ENCODE data around the gene BMAL1.
A peak's percentile ranks its signal among the peaks of the same experiment; 100 is the strongest.

Gene BMAL1

DNA sequence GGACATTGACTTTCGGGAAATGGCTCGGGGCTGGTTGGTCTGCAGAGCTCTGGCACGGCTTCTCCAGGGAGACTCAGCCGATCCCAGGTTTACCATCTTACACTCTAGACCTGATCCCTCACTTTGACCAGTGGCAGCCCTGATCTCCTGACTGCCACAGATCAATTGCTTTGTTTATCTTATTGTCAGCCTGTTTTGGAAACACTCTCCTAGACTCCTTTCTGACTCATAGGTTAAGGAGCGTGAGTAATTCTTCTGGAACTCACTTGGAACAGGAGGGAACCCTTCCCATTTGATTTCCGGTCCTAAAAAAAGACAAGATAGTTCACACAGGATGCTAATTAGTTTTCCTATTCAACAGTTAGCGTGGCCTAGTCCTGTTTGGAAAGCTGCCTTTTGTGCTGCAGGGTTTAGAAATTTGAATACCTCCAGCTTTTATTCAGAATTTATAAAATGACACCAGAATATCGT is 16.0 kb upstream of the BMAL1 start:
- DNase-seq (ENCODE audit: low spot score), result peak; percentile 91

DNA sequence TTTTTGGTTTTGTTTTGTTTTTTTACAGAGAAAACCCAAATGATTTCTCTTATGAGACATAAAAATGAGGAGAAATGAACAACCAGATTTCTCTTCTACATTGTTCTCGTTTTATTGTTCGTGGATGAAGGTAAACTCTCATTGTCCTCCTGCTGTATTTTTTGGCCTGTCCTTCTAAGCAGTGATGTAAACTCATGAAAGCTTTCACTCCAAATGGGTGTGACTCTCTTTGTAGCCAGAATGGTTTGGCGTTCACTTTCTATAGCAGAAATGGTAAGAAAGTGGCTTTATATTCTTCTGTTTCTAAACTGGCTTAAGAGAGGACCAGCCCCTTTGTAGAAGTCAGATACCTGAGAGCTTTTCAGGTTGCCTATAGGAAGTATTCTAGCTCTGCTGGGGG is 15.5 kb upstream of the BMAL1 start:
- peak; percentile 35 for DNase-seq (ENCODE audit: low spot score)

DNA sequence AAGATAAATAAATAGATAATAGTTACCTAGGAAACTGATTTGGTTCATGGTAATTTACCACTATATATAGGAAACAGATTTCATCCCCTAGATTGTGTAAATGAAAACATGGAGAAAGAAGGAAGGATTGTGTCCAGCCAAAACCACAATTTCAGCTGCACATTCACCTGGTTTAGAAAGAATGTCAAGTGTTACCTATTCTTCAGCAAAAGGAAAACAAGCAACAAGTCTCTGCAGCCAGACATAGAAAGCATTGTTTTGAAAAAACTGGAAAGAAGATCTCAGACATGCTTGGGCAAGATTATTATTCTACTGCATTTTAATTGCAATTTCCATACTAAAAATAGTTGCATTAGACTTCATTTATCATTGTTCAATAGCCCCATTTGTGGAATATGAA is 8.8 kb upstream of the BMAL1 start:
- no peak for DNase-seq (ENCODE audit: low spot score)

DNA sequence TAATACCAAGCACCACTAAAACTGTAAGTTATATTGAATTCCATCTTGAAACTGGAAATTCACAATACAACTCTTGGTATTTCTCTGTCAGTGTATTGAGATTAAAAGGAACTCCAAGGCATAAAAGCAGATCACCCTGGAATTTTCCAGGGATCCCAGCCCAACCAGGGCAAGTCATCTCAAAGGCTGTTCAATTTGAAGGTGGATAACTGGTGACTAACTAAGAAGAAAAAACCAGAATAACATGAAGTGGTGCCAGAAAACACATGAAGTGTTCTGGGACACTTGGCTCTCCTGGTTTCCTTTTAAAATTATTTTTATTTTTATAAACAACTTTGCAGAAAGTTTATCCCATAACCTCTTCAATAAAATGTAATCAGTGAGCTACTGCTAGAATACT is 7.8 kb upstream of the BMAL1 start:
- no peak for DNase-seq (ENCODE audit: low spot score)

DNA sequence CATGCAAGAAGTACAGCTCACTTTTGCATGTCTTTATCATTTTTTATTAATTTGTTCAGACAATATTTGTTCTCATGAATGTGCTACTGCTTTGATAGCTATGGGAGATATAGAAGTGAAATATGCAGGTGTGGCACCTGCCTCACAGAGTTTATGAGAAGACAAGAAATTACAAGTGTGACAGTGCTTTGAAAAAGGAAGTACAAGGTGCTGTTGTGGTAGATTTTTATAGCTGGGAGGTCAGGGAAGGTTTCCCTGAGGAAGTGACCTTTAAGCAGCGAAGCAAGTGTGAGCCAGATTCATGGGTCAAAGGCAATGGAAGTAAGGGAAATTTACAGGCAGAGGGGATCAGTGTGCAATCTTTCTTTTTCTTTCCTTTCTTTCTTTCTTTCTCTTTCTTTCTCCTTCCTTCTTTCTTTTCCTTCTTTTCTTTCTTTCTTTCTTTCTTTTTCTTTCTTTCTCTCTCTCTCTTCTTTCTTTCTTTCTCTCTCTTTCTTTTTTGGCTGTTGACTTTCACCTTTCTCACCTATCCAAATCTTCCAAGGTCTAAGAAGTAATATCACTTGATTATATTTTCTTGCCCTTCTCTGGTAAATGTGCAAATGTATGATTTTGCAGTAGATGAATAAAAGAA is 6.4 kb upstream of the BMAL1 start:
- peak; percentile 18 for DNase-seq (ENCODE audit: low spot score)

DNA sequence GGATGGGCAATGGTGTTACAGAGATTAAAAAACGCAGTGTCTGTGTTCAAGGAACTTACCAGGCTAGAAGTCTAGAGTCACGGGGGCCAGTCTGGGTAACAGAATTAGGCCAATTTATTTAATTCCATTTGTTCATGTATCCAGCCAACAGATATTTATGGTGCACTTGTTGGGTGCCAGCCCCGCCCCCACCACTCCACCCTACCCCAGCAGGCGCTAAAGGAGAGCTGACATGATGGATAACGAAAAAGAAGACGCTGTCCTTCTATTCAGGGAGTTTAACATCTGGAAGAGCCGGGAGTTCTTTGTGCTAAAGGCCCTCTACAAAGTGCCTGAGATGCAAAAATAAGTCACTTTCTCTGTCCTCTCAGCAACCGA is 1.1 kb upstream of the BMAL1 start:
- DNase-seq (ENCODE audit: low spot score), result no peak

DNA sequence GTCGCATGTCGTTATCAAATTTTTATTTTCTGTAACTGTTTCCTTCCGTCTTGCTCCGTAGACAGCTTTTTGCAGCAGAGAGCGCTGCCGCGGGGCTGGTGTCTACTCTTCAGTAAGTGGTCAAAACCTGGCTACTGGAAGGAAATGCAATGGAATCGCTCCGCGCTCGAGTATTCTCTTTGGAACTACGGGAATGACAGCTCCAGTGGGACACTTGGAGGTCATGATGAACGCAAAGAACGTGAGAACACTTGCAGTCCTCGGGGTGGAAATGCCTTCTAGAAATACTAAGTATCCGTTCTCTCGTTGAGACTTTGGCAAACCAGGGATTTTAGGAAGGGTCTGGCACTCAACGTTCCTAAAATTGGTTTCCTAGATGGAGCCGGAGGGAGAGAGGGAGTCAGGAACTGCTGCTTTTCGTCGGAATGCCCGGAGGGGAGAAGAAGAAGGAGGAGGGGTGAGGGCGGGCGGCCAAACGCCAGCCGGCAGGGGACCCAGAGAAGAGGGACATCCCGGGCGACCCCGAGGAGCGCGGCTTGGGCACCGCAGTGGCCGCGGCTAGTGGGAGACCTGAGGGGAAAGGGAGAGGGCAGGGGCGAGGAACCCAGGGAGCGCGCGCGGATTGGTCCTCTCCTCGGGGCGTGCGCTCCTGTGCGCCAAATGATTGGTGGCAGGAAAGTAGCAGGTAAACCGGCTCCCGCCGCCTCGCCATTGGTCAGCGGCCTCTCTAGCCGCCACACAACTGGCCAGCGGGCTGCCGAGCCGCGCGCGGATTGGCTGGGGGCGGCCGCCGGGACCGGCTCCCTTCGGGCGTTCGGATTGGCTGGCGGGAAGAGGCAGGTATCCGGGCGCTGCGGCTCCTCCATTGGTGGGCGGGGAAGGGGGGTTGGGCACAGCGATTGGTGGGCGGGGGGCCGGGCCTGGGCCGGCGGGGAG is 490 bp upstream of the BMAL1 start:
- DNase-seq (ENCODE audit: low spot score), result peak; percentile 98

DNA sequence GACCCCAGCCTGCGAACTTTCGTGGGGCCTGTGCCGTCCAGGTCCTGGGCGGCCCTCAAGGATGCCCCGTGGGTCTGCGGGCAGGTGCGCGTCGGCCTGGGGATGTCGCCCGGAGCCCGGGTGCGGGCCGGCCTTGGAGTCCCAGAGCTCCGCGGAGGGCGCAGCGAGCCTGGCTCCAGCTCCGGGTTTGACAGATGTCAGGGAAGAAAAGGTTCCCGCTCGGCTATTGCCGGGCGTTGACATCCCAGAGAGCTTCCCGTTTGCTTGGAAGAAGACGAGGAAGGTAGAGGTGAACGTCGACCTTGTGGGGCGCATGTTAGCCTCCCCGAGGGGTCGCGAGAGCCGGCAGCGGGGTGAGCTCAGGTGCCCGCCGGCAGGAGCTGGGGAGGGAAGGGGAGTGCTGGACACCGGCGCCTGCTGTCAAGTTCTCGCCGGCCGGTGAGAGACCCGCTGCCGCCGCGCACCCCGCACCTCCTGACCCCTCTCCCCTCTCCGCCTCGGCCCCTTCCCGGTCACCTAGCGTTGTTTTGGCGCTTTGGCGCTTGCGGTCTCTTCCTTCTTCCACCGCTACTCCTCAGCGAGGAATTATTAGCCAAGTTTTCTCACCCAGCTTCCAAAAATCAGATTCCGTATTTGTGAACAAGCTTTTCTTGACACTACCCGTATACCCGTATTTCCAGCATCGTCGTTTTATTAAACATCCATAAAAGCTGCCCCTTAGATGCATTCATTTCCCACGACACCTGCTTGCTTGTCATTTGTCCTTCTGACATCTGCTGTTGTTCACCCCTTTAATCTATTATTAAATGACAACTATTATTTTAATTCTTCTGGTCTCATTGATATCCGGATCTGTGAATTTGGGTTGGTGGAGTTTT is 1.3 kb downstream of the BMAL1 start:
- DNase-seq (ENCODE audit: low spot score), result no peak

DNA sequence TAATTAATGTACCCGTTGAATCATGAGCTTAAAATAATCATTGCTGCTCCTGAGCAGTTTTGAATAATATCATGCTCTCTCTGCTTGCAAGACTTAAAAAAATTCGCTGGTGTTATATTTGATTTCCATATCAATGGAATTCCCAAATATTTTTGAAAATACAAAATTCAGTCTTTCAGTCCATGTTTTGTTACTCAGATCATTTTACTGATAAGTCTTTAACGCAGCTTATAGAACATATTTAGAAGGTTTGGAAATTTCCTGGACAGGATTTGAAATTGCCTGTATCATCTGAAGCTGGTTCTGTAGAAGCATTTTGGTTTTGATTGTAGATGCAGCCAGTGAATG is 1.9 kb downstream of the BMAL1 start:
- no peak for DNase-seq (ENCODE audit: low spot score)

DNA sequence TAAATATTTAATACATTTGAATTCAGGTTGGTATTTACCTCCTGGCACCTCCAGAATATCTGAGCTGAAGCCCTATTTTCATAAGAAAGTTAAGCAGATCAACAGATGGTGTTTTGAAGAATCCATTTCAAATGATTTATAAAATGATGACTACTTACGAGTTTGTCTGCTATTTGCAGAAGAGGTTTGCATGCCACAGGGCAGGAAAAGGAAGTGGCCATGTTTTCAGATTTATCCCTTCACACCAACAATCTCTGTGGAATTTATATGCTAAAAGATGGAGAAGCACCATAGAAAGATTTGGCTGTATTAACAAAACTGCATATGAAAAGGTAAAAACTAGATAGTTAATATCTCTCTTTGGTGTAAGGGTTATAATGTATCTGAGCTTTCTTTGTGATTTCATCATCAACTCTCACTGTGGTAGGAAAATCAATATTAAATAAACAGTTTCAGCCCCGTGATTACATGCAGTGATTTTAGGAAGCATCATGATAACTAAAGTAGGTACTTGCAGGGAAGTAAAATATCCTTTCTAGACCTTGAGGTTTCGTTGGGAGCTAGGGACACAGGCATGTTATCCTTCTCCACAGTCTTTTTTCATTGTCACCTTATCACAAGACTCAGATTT is 2.6 kb downstream of the BMAL1 start:
- no peak for DNase-seq (ENCODE audit: low spot score)

DNA sequence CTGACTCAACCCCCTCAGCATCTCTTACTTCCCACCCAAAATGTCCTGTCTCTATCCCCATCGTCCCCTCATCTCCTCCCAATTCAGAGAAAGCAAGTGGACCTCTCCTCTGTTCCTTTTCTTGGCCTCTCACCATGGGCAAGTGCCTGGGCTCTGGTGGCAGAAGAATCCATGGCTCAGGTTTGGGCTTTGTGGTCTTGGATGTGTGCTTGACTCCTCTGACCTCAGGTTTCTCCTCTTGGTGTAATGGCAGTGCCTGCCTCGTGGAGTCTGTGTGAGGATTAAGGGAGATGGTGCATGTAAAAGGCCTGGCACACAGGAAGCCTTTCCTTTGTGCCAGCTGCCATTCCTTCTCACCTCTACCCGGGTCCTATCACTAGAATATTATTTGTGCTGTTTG is 3.2 kb downstream of the BMAL1 start:
- no peak for DNase-seq (ENCODE audit: low spot score)

DNA sequence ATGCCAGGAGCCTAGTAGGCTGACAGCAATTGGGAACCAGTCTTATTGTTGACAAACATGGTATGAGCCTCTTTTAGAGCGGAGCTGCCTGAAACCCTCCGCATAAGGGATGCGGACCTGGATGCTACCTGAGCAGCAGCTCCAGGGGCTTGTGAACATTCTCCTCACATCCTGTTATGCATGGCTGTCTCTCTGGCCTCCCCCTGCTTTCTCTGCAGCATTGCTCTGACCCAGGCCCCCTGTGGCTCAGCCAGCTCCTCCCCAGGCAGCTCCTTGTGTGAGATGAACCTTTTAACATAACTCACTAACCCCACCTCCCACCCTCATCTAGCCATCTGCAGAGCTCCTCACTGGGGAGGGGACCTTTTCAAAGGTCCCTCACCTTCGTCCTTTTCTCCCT is 6.0 kb downstream of the BMAL1 start:
- DNase-seq (ENCODE audit: low spot score), result no peak

DNA sequence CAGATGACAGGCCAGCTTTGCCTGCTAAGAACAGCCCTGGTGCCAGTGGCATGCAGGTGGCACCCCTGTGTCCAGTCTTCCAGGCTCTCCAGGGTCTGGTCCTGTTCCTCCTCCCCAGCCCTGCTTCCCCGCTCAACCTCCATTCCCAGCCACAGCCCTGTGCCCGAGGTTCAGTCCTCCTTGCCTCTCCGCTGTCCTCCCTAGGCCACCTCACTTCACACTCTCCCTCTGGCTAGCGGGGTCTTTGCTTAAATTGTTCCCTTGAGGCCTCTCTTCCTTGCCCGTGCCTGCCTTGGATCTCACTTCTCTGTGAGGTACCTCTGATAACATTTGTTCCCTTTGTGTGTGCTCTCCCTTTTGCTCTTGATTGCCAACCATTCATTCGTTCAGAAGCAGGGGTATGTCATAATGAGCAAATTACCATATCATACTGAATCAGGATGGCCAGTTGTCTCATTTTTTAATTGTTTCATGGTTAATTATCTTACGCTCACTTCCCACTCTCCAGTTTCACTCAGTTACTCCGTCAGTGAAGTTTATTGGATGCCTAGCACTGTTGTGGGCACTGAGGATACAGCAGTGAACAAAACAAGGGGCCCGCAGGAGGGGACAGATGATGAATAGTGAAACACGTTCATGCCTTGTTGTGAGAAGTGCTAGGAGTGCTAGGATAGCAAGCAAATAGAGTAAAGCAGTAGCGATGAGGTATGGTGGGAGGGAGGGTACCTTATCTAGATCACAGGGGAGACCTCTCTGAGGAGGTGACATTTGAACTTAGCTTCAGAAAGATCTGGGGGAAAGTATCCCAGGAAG is 7.4 kb downstream of the BMAL1 start:
- DNase-seq (ENCODE audit: low spot score), result no peak

DNA sequence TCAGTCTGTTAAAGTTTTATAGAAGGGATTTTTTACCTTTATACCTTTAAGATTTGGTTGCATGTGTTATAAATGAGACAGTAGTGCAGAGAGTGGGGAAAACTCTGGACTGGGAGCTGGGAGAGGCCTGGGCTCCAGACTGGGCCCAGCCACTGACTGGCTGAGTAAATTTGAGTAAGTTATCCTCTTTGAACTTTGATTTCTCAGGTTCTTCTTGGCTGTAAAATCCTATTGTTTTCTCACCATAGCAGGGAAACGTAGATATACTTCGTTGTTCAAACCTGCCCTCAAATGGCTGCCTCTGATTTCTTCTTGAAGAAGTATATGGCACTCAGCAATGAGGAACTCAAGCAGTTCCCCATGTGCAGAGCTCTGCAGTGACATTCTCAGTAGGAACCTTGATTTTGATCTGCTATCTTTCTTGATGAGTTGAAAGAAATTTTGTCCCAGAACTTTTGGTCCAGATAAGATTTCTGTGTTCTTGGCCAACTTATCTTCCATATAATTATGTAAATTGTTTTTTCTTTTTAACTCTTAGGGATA is 8.8 kb downstream of the BMAL1 start:
- no peak for DNase-seq (ENCODE audit: low spot score)

DNA sequence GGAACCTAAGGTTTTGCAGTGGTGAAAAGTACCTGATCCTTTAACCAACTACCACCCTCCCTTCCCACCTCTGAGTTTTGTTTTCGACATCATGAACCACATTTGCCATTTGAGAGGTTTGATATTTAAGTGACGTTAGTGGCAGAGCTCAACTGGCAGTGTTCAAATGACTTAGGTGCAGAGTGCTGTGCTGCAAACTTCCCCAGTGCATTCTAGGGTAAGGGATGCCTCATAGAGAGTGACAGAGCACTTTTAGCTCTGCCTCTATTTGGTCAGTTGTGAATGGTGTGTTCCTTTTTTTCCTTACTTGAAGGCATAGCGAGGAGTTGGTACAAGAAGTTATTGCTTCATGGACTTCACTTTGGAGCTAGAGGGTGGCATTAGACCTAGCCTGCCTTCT is 9.4 kb downstream of the BMAL1 start:
- DNase-seq (ENCODE audit: low spot score), result no peak

DNA sequence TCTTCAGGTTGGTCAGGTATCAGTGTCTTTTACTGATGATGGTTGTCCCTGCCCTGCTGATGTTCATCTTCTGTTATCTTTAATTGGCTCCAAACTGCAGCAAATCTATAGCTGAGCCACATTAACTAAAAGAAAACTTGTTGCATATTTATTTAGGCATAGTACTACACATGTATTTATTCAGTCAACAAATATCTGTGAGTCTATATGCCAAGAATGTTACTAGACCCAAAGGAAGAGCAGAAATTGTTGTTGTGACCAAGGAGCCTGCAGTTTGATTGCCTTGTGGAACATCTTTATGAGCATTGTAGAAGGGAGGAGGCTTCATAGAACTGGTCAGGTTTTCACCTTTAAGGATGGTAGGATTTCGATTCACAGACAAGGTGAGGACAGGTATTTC is 10.1 kb downstream of the BMAL1 start:
- no peak for DNase-seq (ENCODE audit: low spot score)

DNA sequence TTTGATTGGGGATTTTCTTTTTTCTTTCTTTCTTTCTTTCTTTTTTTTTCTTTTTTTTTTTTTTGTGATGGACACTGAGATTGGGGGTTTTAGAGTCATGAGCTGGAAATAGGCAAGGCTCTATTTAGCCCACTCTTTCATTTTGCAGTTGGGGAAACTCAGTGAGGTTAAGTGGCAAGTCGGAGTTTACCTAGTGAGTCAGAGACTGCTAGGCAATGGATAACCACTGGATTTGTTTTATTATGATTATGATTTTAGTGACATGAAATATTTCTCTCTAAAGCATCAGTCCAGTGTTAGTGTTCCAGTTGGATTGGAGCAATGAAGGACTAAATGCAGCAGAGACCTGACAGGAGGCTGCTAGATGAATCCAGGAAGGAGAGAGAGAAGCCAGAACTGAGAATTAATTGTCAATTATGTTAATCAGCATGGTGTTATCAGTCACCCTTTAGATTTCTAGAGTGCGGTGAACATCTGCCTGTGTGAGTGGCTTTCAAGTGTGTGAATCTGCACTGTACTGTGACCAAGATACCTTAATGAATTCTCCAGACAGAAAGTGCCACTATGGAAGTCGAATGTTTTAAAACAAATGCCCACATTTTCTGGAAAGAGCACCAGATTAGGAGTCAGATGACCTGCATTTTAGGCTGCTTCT is 10.9 kb downstream of the BMAL1 start:
- DNase-seq (ENCODE audit: low spot score), result no peak

DNA sequence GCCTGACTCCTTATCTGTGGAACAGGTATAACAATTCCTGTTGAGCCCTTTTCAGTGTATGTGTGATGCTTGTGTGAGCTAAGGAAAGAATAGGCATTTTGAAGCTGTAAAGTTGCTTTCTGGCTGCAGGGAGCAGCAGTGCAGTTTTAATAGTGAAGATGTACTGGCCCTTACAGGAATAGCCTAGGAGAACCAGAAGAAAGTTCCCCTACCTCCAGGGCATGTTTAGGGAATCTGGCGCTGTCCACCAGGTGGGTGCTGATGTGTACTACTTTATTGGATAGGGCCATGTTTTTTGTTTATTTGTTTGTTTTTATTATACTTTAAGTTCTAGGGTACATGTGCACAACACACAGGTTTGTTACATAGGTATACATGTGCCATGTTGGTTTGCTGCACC is 11.5 kb downstream of the BMAL1 start:
- DNase-seq (ENCODE audit: low spot score), result peak; percentile 16

DNA sequence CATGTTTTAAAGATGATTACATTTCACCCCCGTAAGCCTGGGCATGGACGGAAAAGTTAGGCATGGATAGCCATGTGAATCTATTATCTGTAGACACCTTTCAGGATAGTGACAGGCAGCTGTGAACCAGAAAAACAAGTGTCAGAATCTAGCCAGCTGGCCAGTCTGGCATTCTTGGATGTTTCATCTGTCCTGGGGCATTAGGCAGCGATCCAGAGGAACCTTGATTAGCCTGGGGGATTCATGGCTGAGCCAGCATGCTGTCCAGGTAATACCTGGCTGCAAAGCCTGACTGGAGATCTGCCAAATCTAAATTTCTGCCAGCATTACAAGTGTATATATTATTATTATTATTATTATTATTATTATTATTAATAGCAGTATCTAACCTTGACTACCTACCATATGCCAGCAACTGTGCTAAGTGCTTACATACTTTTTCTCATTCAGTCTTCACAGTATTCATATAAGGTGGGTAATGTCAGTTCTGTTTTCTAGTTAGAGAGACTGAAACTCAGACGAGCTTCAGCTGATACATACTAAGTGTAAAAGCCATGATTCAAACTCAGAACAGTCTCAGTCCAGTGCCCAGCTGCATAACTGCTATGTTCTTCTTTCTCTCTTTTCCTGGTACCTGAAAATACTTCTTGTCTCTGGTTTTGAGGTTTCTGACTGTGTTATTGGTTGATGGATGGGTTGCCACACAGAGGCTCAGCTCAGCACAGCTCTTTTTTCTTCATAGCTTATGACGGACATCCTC is 12.8 kb downstream of the BMAL1 start:
- DNase-seq (ENCODE audit: low spot score), result no peak

DNA sequence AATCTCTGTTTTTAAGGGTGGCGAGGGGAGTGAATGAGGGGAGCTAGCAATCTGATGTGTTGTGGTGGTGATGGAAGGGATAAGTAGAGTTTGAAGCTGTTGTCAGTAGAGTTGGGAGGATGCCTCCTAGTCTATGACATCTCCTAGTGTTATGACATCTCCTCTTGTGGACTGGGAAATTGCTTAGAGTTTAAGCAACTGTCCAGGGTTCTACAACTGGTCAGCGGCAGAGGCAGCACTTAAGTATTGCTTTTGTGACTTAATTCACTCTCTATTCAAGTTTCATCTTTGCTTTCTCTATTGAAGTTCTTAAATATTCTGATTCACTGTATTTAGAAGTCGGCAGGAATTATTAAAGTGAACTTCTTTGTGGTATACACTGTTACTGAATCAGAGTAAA is 13.8 kb downstream of the BMAL1 start:
- DNase-seq (ENCODE audit: low spot score), result no peak
